Fibroblast of villous mesenchyme (primary cell): Measurements from ENCODE around the gene AGPAT1. TPM values are rescaled to one million over a fixed set of nuclear protein-coding genes. Genes with fewer than 3 reads are reported as not detected.
A peak's percentile ranks its signal among the peaks of the same experiment; 100 is the strongest.

Source experiments
- DNase-seq: peaks from one replicate; pipeline ENCODE4 v3.0.0-alpha.2; 2010; ENCODE audit warnings: low read depth
- H3K4me3 ChIP-seq: 2 replicates; pipeline ENCODE4 v1.5.1; 2011; ENCODE audit warnings: low read depth, mild to moderate bottlenecking, low read length
- CTCF ChIP-seq: IDR thresholded peaks from 2 replicates; pipeline ENCODE4 v1.5.1; 2012; ENCODE audit warnings: low read depth, mild to moderate bottlenecking, low read length; ENCODE audit not compliant: insufficient read depth
- total RNA-seq: library from RNA; depleted of rRNA; stranded (reverse); fragments of >200 nt; gene quantifications from 2 replicates; pipeline ENCODE4 v1.2.3, GENCODE V29; 2012

The AGPAT1 gene
- total RNA-seq, 1 donor, result 30.2 TPM

GRCh38 chr6:32178547-32179440, 2.9 kb upstream of the AGPAT1 start:
- peak overlapping the region; percentile 92 for H3K4me3 ChIP-seq
- TF ChIP-seq CTCF, result no peak
- DNase-seq, result no peak

- peak; percentile 100 for DNase-seq
- H3K4me3 ChIP-seq, result peak within 1 kb of the TSS; percentile 92
- TF ChIP-seq CTCF, result no peak
These were observed 2.1 kb upstream of the AGPAT1 start, which contains the start of gene RNF5 for GRCh38 chr6:32177788-32178546. Gene RNF5, plus strand, starts transcription at chr6:32178405. Its CDS starts 107 bp downstream, at chr6:32178512.

GRCh38 chr6:32177183-32177787, 1.4 kb upstream of the AGPAT1 start:
- DNase-seq, result no peak
- TF ChIP-seq CTCF, result no peak
- H3K4me3 ChIP-seq, result peak overlapping the region; percentile 92

GRCh38 chr6:32176476-32177182, 745 bp upstream of the AGPAT1 start:
- peak overlapping the region; percentile 92 for H3K4me3 ChIP-seq
- DNase-seq, result peak; percentile 86
- no peak for TF ChIP-seq CTCF

GRCh38 chr6:32175322-32175710, 568 bp downstream of the AGPAT1 start:
- no peak for DNase-seq
- peak overlapping the region; percentile 92 for H3K4me3 ChIP-seq
- TF ChIP-seq CTCF, result no peak

GRCh38 chr6:32174416-32174815, 1.5 kb downstream of the AGPAT1 start:
- DNase-seq, result no peak
- H3K4me3 ChIP-seq, result peak overlapping the region; percentile 92
- TF ChIP-seq CTCF, result no peak
